GM12891 (cell line): ENCODE data around the gene ELMO1.

Experiments used
- POLR2A ChIP-seq: IDR thresholded peaks from 2 replicates; pipeline ENCODE4 v1.6.1; 2011; ENCODE audit warnings: low read depth, low read length, control low read depth
- POLR2AphosphoS5 ChIP-seq: IDR thresholded peaks from 2 replicates; pipeline ENCODE4 v1.6.1; 2011; ENCODE audit warnings: low read depth, low read length, control low read depth

DNA sequence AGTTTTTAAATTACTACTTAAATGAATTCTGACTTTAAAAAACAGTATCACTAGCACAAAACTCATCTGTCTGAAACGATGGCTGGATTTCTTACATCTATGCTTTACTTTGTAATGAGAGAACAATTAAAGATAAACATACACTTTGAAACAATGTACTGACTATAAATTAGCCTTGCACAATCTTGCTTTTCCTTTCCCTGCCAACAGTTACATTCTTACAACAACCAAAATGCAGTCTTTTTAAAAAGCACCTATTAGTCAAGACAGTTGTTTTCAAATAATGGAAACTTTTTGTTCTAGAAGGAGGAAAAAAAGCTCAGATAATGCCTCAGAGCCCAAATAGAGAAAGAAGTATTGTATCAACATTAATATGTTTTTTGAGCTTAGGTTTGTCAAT, 153.3 kb downstream of the ELMO1 start:
- TF ChIP-seq POLR2AphosphoS5, result no peak
- no peak for TF ChIP-seq POLR2A
